ENCODE results near the gene DBNDD2.

Gene DBNDD2

GRCh38 chr20:45365444-45365970, 42.6 kb upstream of the DBNDD2 start:
- no peak overlapping the region for H3K4me3 ChIP-seq (ENCODE audit: low read length)
- DNase-seq (ENCODE audit: low read depth) = no peak
- TF ChIP-seq CTCF (conservative IDR thresholded peaks at IDR 0.05; ENCODE audit: low read depth, low read length) = no peak

GRCh38 chr20:45366192-45366591, 41.9 kb upstream of the DBNDD2 start:
- TF ChIP-seq CTCF (conservative IDR thresholded peaks at IDR 0.05; ENCODE audit: low read depth, low read length) = no peak
- no peak overlapping the region for H3K4me3 ChIP-seq (ENCODE audit: low read length)

GRCh38 chr20:45366631-45367030, 41.5 kb upstream of the DBNDD2 start:
- no peak for TF ChIP-seq CTCF (conservative IDR thresholded peaks at IDR 0.05; ENCODE audit: low read depth, low read length)
- H3K4me3 ChIP-seq (ENCODE audit: low read length) = no peak overlapping the region
- no peak for DNase-seq (ENCODE audit: low read depth)

More at GRCh38 chr20:45366192-45366591, 41.9 kb upstream of the DBNDD2 start:
- no peak for DNase-seq (ENCODE audit: low read depth)

GRCh38 chr20:45367126-45367525, 41.0 kb upstream of the DBNDD2 start:
- no peak for DNase-seq (ENCODE audit: low read depth)
- H3K4me3 ChIP-seq (ENCODE audit: low read length) = no peak overlapping the region
- no peak for TF ChIP-seq CTCF (conservative IDR thresholded peaks at IDR 0.05; ENCODE audit: low read depth, low read length)

GRCh38 chr20:45368221-45368980, 39.7 kb upstream of the DBNDD2 start:
- DNase-seq (ENCODE audit: low read depth) = no peak
- no peak overlapping the region for H3K4me3 ChIP-seq (ENCODE audit: low read length)
- no peak for TF ChIP-seq CTCF (conservative IDR thresholded peaks at IDR 0.05; ENCODE audit: low read depth, low read length)

- no peak overlapping the region for H3K4me3 ChIP-seq (ENCODE audit: low read length)
- TF ChIP-seq CTCF (conservative IDR thresholded peaks at IDR 0.05; ENCODE audit: low read depth, low read length) = no peak
- DNase-seq (ENCODE audit: low read depth) = no peak
Measured at GRCh38 chr20:45370571-45371160, 37.4 kb upstream of the DBNDD2 start.

GRCh38 chr20:45372241-45372640, 35.8 kb upstream of the DBNDD2 start:
- peak overlapping the region; percentile 12 for H3K4me3 ChIP-seq (ENCODE audit: low read length)
- no peak for DNase-seq (ENCODE audit: low read depth)
- no peak for TF ChIP-seq CTCF (conservative IDR thresholded peaks at IDR 0.05; ENCODE audit: low read depth, low read length)
